ENCODE data around the gene USP3. TPM values are rescaled to one million over a fixed set of nuclear protein-coding genes. Genes with fewer than 3 reads are reported as not detected.
A peak's percentile ranks its signal among the peaks of the same experiment; 100 is the strongest.

The USP3 gene
- total and polyA plus RNA-seq, 10 donors = 29.5 to 136 (median 95.0) TPM

DNA sequence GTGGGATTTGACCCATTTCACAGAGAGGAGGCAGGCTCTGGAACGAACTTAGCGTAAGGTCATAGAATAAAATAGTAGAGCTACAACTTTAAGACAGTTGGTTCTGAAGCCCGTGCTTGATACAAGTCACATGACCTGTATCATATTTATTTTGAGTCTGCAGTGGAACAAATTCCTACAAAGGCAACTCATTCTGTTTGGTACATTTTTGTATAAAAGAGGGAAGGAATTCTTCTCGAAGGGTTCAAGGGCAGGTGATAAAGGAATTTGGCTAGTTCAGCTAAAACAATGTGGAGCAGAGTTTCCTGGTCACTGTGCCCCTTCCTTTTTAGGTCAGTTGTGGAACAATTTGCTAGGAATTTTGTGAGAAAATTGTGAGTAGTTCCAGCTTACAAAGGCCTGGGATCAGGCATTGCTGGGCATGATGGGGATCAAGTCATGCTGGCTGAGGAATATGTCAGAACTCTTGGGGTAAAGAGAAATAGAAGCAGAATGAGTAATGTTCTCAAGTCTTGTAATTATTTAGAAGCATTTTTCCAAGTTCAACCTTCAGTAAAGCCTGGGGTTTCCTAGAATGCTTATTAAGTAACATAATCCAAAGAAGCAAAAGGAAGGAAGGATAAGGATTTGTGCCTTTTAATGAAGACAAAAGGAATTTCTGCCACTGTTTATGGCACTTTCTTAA lies 19.1 kb downstream of the USP3 start:
- Histone ChIP-seq H3K27me3 (replicated peaks in 1 of 7) (no peaks in the 10 kb centered on the region), H3K4me1 (peaks cover 77 to 100% (median 92%) of the 10 kb centered on the region in 6 donors), H3K4me3 (no peak overlapping the region), H3K36me3 (no peaks in the 10 kb centered on the region), H3K27ac (peak overlapping the region; percentile 43 to 74 (median 66)), H3K9me3 (no peaks in the 10 kb centered on the region)
- TF ChIP-seq POLR2AphosphoS5 (IDR thresholded peaks at IDR 0.05) (peak in 1 of 3 donors; percentile 33), CTCF (IDR thresholded peaks at IDR 0.05 in 8 of 11, conservative IDR thresholded peaks at IDR 0.05 in 3 of 11) (no peak), POLR2A (IDR thresholded peaks at IDR 0.05) (no peak)
- 56 to 63% (median 59%) methylated on average over 4 of the region's 4 CpGs for WGBS, 5 donors
- intact Hi-C loops (cut with DNase I; ENCODE audit: low total_unique reads) = no loop called here
- DNase-seq = no peak

DNA sequence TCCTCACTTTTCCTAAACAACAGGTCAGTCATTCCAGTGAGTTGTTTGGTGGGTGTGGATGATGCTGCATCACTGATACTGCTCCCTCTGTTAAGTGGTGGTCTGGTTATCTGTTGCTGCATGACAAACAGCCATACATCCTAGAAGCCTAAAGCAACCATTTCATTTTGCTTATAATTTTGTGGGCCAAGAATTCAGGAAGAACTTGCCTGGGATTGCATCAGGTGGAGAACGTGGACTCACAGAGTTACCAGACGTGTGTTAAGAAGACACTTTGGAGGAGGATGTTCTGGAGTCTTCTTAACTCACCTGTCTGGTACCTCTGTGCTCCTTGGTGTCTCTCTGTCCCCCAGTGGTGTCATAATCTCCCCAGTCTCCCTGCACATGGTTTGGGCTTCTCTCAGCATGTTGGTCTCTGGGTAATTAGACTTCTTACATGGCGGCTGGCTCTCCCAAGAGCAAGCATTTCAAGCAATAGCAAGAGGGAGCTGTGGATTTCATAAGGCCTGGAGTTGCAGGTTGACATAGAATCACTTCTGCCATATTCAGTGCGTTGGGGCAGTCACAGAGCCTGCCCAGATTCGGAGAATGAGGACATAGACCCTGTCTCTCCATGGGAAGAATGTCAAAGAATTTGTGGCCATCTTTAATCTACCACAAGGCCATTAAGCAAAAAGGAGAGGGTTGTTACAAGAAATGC lies 20.1 kb downstream of the USP3 start:
- no peak for DNase-seq
- WGBS, 5 donors = 81 to 94% (median 92%) methylated on average over 5 of the region's 5 CpGs
- Histone ChIP-seq H3K27ac (peak overlapping the region; percentile 11 to 74 (median 66)), H3K27me3 (replicated peaks in 1 of 7) (no peaks in the 10 kb centered on the region), H3K4me1 (peaks cover 80 to 100% (median 92%) of the 10 kb centered on the region in 6 donors), H3K4me3 (no peak overlapping the region), H3K36me3 (no peaks in the 10 kb centered on the region), H3K9me3 (no peaks in the 10 kb centered on the region)
- TF ChIP-seq POLR2A (IDR thresholded peaks at IDR 0.05) (no peak), POLR2AphosphoS5 (IDR thresholded peaks at IDR 0.05) (no peak), CTCF (IDR thresholded peaks at IDR 0.05 in 8 of 11, conservative IDR thresholded peaks at IDR 0.05 in 3 of 11) (no peak)
- intact Hi-C loops (cut with DNase I; ENCODE audit: low total_unique reads) = no loop called here

DNA sequence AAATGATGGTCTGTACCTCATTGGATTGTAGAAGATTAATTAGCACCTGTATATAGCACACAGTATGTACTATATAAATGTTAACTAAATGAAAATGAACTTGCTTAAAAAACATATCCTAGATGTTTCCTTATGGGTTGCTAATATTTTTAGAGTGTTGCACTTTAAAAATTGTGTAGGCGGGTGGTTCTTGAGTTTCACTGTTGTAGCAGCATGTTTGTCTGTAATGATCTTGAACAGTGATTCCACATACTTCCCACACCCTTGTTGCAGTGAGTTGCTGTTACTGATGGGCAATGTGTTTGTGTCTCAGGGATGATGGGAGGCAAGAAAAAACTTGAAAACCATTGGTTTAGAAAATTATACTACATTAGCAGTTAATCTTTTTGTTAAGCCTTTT lies 22.0 kb downstream of the USP3 start:
- no peak for DNase-seq
- 76 to 90% (median 79%) methylated on average over 1 of the region's 1 CpG for WGBS, 5 donors
- Histone ChIP-seq H3K4me3 (no peak overlapping the region), H3K27me3 (replicated peaks in 1 of 7) (no peaks in the 10 kb centered on the region), H3K4me1 (peaks cover 73 to 100% (median 95%) of the 10 kb centered on the region in 6 donors), H3K27ac (peak overlapping the region in 3 of 8 donors; percentile 6 to 74 (median 58)), H3K36me3 (no peaks in the 10 kb centered on the region), H3K9me3 (no peaks in the 10 kb centered on the region)
- intact Hi-C loops (cut with DNase I; ENCODE audit: low total_unique reads) = no loop called here
- TF ChIP-seq POLR2A (IDR thresholded peaks at IDR 0.05) (no peak), CTCF (IDR thresholded peaks at IDR 0.05 in 8 of 11, conservative IDR thresholded peaks at IDR 0.05 in 3 of 11) (no peak), POLR2AphosphoS5 (IDR thresholded peaks at IDR 0.05) (no peak)

DNA sequence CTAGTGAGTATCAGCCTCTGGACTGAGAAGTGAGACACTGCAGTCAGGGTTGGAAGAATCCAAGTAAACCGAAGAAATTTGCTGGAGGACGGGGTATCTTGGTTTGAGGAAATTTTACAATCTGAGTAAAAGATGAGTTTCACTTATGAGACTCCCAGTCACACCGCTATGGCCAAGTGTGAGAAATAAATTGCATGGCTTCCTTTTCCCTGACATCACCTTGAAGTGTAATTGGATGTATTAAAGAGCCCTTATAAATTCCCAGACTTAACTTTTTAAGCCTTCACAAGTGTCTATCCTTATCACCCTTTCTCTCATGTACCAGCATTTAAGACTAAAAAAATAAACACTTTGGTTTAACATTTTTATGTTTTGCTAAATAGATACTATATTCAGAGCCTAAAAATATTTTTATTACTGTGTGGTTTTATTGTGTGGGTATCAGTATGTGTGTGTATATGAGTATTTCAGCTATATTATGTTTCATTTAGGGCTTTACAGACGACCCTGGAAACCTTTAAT lies 23.8 kb downstream of the USP3 start:
- no peak for DNase-seq
- 75 to 88% (median 79%) methylated on average over 4 of the region's 4 CpGs for WGBS, 5 donors
- H3K4me3 ChIP-seq = no peak overlapping the region
- H3K27ac ChIP-seq = peak overlapping the region in 2 of 8 donors; percentile 7
- H3K27me3 ChIP-seq (replicated peaks in 1 of 7) = no peaks in the 10 kb centered on the region
- peaks cover 56 to 100% (median 90%) of the 10 kb centered on the region in 6 donors for H3K4me1 ChIP-seq
- no peaks in the 10 kb centered on the region for H3K9me3 ChIP-seq
- no peaks in the 10 kb centered on the region for H3K36me3 ChIP-seq
- intact Hi-C loops (cut with DNase I; ENCODE audit: low total_unique reads) = no loop called here
- TF ChIP-seq CTCF (IDR thresholded peaks at IDR 0.05 in 8 of 11, conservative IDR thresholded peaks at IDR 0.05 in 3 of 11) (no peak), POLR2A (IDR thresholded peaks at IDR 0.05) (no peak)
